Measurements from ENCODE around the gene PPM1J. TPM values are rescaled to one million over a fixed set of nuclear protein-coding genes. Genes with fewer than 3 reads are reported as not detected.

PPM1J gene
- total and polyA plus RNA-seq, 8 donors = 0.20 to 1.6 (median 0.87) TPM

- Histone ChIP-seq H3K4me3 (peak overlapping the region in 2 of 4 donors; percentile 36 to 52), H3K4me1 (peaks cover 8 to 44% (median 13%) of the 10 kb centered on the region in 3 donors), H3K36me3 (peaks cover 0 to 4% (median 3%) of the 10 kb centered on the region in 3 donors), H3K27ac (peak overlapping the region; percentile 47 to 84 (median 71)), H3K9me3 (no peaks in the 10 kb centered on the region), H3K27me3 (no peaks in the 10 kb centered on the region)
- 3 to 5% methylated on average over 13 of the region's 13 CpGs for WGBS, 2 donors
- no peak for FAIRE-seq
- intact Hi-C loops (cut with DNase I) = loop anchor here in 2 of 3 donors (5.0 to 10.0 kb wide), 4 partner anchors 80 to 318 kb away; partner anchors contain the start of gene WNT2B (in 2 of the 2)
- TF ChIP-seq CTCF (IDR thresholded peaks at IDR 0.05) = no peak
- peak; percentile 73 to 93 (median 88) for DNase-seq
- ATAC-seq = peak; percentile 61 to 74 (median 72)
Observed at GRCh38 chr1:112704934-112705627, 10.1 kb downstream of the PPM1J start.

GRCh38 chr1:112704391-112704933 lies 10.7 kb downstream of the PPM1J start:
- peak in 1 of 6 donors; percentile 67 for DNase-seq
- Histone ChIP-seq H3K4me3 (peak overlapping the region in 2 of 4 donors; percentile 36 to 52), H3K27me3 (no peaks in the 10 kb centered on the region), H3K9me3 (no peaks in the 10 kb centered on the region), H3K27ac (peak overlapping the region; percentile 47 to 84 (median 71)), H3K4me1 (peaks cover 8 to 51% (median 13%) of the 10 kb centered on the region in 3 donors), H3K36me3 (peaks cover 0 to 4% (median 3%) of the 10 kb centered on the region in 3 donors)
- TF ChIP-seq CTCF (IDR thresholded peaks at IDR 0.05) = no peak
- no peak for ATAC-seq
- FAIRE-seq = no peak
- intact Hi-C loops (cut with DNase I) = loop anchor here in 2 of 3 donors (10.0 kb wide), 2 partner anchors 80 to 200 kb away; partner anchors contain the start of gene WNT2B (in 1 of the 2)
- WGBS, 2 donors = 38% methylated on average over 7 of the region's 7 CpGs

GRCh38 chr1:112703706-112704105 lies 11.4 kb downstream of the PPM1J start:
- no peak for DNase-seq
- 75 to 77% methylated on average over 8 of the region's 8 CpGs for WGBS, 2 donors
- Histone ChIP-seq H3K36me3 (peaks cover 0 to 4% (median 3%) of the 10 kb centered on the region in 3 donors), H3K27me3 (no peaks in the 10 kb centered on the region), H3K27ac (peak overlapping the region in 1 of 4 donors; percentile 84), H3K4me1 (peaks cover 8 to 58% (median 13%) of the 10 kb centered on the region in 3 donors), H3K4me3 (no peak overlapping the region), H3K9me3 (no peaks in the 10 kb centered on the region)
- no peak for TF ChIP-seq CTCF (IDR thresholded peaks at IDR 0.05)
- FAIRE-seq = no peak
- no peak for ATAC-seq
- intact Hi-C loops (cut with DNase I) = loop anchor here in 2 of 3 donors (10.0 kb wide), 2 partner anchors 79 to 199 kb away; partner anchors contain the start of gene WNT2B (in 1 of the 2)

GRCh38 chr1:112702420-112703261 lies 12.5 kb downstream of the PPM1J start:
- peaks cover 2 to 4% (median 3%) of the 10 kb centered on the region in 3 donors for H3K36me3 ChIP-seq

More at GRCh38 chr1:112702420-112703261, 12.5 kb downstream of the PPM1J start:
- intact Hi-C loops (cut with DNase I) = loop anchor here in 2 of 3 donors (10.0 kb wide), 2 partner anchors 78 to 198 kb away; partner anchors contain the start of gene WNT2B (in 1 of the 2)
- no peaks in the 10 kb centered on the region for H3K9me3 ChIP-seq
- H3K27ac ChIP-seq = peak overlapping the region in 1 of 4 donors; percentile 2
- no peaks in the 10 kb centered on the region for H3K27me3 ChIP-seq
- no peak for DNase-seq
- H3K4me1 ChIP-seq = peaks cover 8 to 60% (median 13%) of the 10 kb centered on the region in 3 donors
- 76 to 83% methylated on average over 12 of the region's 12 CpGs for WGBS, 2 donors
- ATAC-seq = no peak
- FAIRE-seq = no peak
- no peak overlapping the region for H3K4me3 ChIP-seq
- no peak for TF ChIP-seq CTCF (IDR thresholded peaks at IDR 0.05)

Data from pancreas (tissue), 10 donors.